HEK293 (cell line): ENCODE data around the gene ZNF276.

Source experiments
- GLIS1 ChIP-seq: fragments of 450-650 bp; formaldehyde crosslinking; IDR thresholded peaks from 2 replicates; pipeline ENCODE4 v1.5.1; 2016; ENCODE audit warnings: missing biosample characterization, missing genetic modification characterization
- GLIS2 ChIP-seq: fragments of 450-650 bp; formaldehyde crosslinking; IDR thresholded peaks from 2 replicates; pipeline ENCODE4 v1.5.1; 2016; ENCODE audit warnings: missing biosample characterization, missing genetic modification characterization
- KLF17 ChIP-seq: fragments of 450-650 bp; formaldehyde crosslinking; IDR thresholded peaks from 2 replicates; pipeline ENCODE4 v1.5.1; 2016; ENCODE audit warnings: missing biosample characterization, missing genetic modification characterization
- MEIS1 ChIP-seq: sonication (generic); formaldehyde crosslinking; IDR thresholded peaks from 2 replicates; pipeline ENCODE4 v1.8.1; 2022; ENCODE audit warnings: missing genetic modification reagents, mild to moderate bottlenecking, borderline replicate concordance
- OSR2 ChIP-seq: fragments of 450-650 bp; formaldehyde crosslinking; IDR thresholded peaks from 2 replicates; pipeline ENCODE4 v1.5.1; 2016; ENCODE audit warnings: missing biosample characterization, missing genetic modification characterization
- SP7 ChIP-seq: fragments of 450-650 bp; formaldehyde crosslinking; IDR thresholded peaks from 2 replicates; pipeline ENCODE4 v1.5.1; 2016; ENCODE audit warnings: missing biosample characterization, missing genetic modification characterization
- TCF7L2 ChIP-seq: IDR thresholded peaks from 2 replicates; pipeline ENCODE4 v1.6.1; 2011; ENCODE audit warnings: low read depth, mild to moderate bottlenecking, inconsistent platforms, low read length, moderate library complexity, borderline replicate concordance
- ZBTB17 ChIP-seq: fragments of 450-650 bp; formaldehyde crosslinking; IDR thresholded peaks from 2 replicates; pipeline ENCODE4 v1.5.1; 2016; ENCODE audit warnings: missing biosample characterization, missing genetic modification characterization
- ZBTB20 ChIP-seq: fragments of 450-650 bp; formaldehyde crosslinking; IDR thresholded peaks from 2 replicates; pipeline ENCODE4 v1.5.1; 2016; ENCODE audit warnings: missing biosample characterization, missing genetic modification characterization
- ZFP69B ChIP-seq: fragments of 450-650 bp; formaldehyde crosslinking; IDR thresholded peaks from 2 replicates; pipeline ENCODE4 v1.5.1; 2016; ENCODE audit warnings: missing biosample characterization, missing genetic modification characterization
- ZIC2 ChIP-seq: fragments of 450-650 bp; formaldehyde crosslinking; IDR thresholded peaks from 2 replicates; pipeline ENCODE4 v1.5.1; 2016; ENCODE audit warnings: missing biosample characterization, missing genetic modification characterization
- ZNF114 ChIP-seq: fragments of 450-650 bp; formaldehyde crosslinking; IDR thresholded peaks from 2 replicates; pipeline ENCODE4 v1.5.0; 2017; ENCODE audit warnings: missing biosample characterization, missing genetic modification characterization
- ZNF155 ChIP-seq: fragments of 450-650 bp; formaldehyde crosslinking; IDR thresholded peaks from 2 replicates; pipeline ENCODE4 v1.5.1; 2016; ENCODE audit warnings: missing biosample characterization, missing genetic modification characterization
- ZNF16 ChIP-seq: fragments of 450-650 bp; formaldehyde crosslinking; IDR thresholded peaks from 2 replicates; pipeline ENCODE4 v1.5.1; 2016; ENCODE audit warnings: low read depth, missing biosample characterization, missing genetic modification characterization
- ZNF174 ChIP-seq: fragments of 450-650 bp; formaldehyde crosslinking; IDR thresholded peaks from 2 replicates; pipeline ENCODE4 v1.5.0; 2017; ENCODE audit warnings: missing biosample characterization, mild to moderate bottlenecking, missing genetic modification characterization
- ZNF18 ChIP-seq: fragments of 450-650 bp; formaldehyde crosslinking; IDR thresholded peaks from 2 replicates; pipeline ENCODE4 v1.5.1; 2016; ENCODE audit warnings: missing biosample characterization, missing genetic modification characterization
- ZNF19 ChIP-seq: fragments of 450-650 bp; formaldehyde crosslinking; IDR thresholded peaks from 2 replicates; pipeline ENCODE4; 2016; ENCODE audit warnings: missing biosample characterization, missing genetic modification characterization, low read depth
- ZNF214 ChIP-seq: fragments of 450-650 bp; formaldehyde crosslinking; IDR thresholded peaks from 2 replicates; pipeline ENCODE4 v1.5.1; 2017; ENCODE audit warnings: missing biosample characterization, mild to moderate bottlenecking, missing genetic modification characterization, borderline replicate concordance
- ZNF221 ChIP-seq: fragments of 450-650 bp; formaldehyde crosslinking; IDR thresholded peaks from 2 replicates; pipeline ENCODE4 v1.5.1; 2017; ENCODE audit warnings: missing biosample characterization, missing genetic modification characterization, borderline replicate concordance
- ZNF223 ChIP-seq: fragments of 450-650 bp; formaldehyde crosslinking; IDR thresholded peaks from 2 replicates; pipeline ENCODE4 v1.5.1; 2016; ENCODE audit warnings: missing biosample characterization, missing genetic modification characterization
- ZNF23 ChIP-seq: fragments of 450-650 bp; formaldehyde crosslinking; IDR thresholded peaks from 2 replicates; pipeline ENCODE4 v1.5.1; 2016; ENCODE audit warnings: missing biosample characterization, missing genetic modification characterization, borderline replicate concordance
- ZNF239 ChIP-seq: fragments of 450-650 bp; formaldehyde crosslinking; IDR thresholded peaks from 2 replicates; pipeline ENCODE4 v1.5.1; 2016; ENCODE audit warnings: missing biosample characterization, missing genetic modification characterization
- ZNF280C ChIP-seq: fragments of 450-650 bp; formaldehyde crosslinking; IDR thresholded peaks from 2 replicates; pipeline ENCODE4 v1.5.1; 2016; ENCODE audit warnings: missing biosample characterization, missing genetic modification characterization
- ZNF350 ChIP-seq: fragments of 450-650 bp; formaldehyde crosslinking; IDR thresholded peaks from 2 replicates; pipeline ENCODE4 v1.5.0; 2017; ENCODE audit warnings: missing biosample characterization, mild to moderate bottlenecking, missing genetic modification characterization
- ZNF423 ChIP-seq: fragments of 450-650 bp; formaldehyde crosslinking; IDR thresholded peaks from 2 replicates; pipeline ENCODE4 v1.5.1; 2016; ENCODE audit warnings: missing biosample characterization, missing genetic modification characterization
- ZNF433 ChIP-seq: fragments of 450-650 bp; formaldehyde crosslinking; IDR thresholded peaks from 2 replicates; pipeline ENCODE4 v1.5.1; 2016; ENCODE audit warnings: missing biosample characterization, missing genetic modification characterization, low read depth
- ZNF530 ChIP-seq: fragments of 450-650 bp; formaldehyde crosslinking; IDR thresholded peaks from 2 replicates; pipeline ENCODE4 v1.5.1; 2016; ENCODE audit warnings: low read depth, missing biosample characterization, missing genetic modification characterization
- ZNF654 ChIP-seq: fragments of 450-650 bp; formaldehyde crosslinking; IDR thresholded peaks from 2 replicates; pipeline ENCODE4 v1.5.1; 2016; ENCODE audit warnings: low read depth, missing biosample characterization, missing genetic modification characterization
- ZNF670 ChIP-seq: fragments of 450-650 bp; formaldehyde crosslinking; IDR thresholded peaks from 2 replicates; pipeline ENCODE4 v1.5.1; 2016; ENCODE audit warnings: missing biosample characterization, missing genetic modification characterization, low read depth
- ZNF837 ChIP-seq: fragments of 450-650 bp; formaldehyde crosslinking; IDR thresholded peaks from 2 replicates; pipeline ENCODE4 v1.5.1; 2016; ENCODE audit warnings: missing biosample characterization, missing genetic modification characterization
- ZSCAN30 ChIP-seq: fragments of 450-650 bp; IDR thresholded peaks from 2 replicates; pipeline ENCODE4 v1.5.1; 2018; ENCODE audit warnings: missing biosample characterization, mild to moderate bottlenecking, missing genetic modification characterization, moderate library complexity
- TF ChIP-seq, protein P1 (sequence below): fragments of 450-650 bp; formaldehyde crosslinking; IDR thresholded peaks from 2 replicates; pipeline ENCODE4 v1.5.1; 2016; ENCODE audit warnings: missing biosample characterization, missing genetic modification characterization
- TF ChIP-seq, protein P2 (sequence below): fragments of 450-650 bp; formaldehyde crosslinking; IDR thresholded peaks from 2 replicates; pipeline ENCODE4 v1.5.0; 2017; ENCODE audit warnings: missing biosample characterization, missing genetic modification characterization, borderline replicate concordance

ZNF276 gene

GRCh38 chr16:89720813-89721545 lies at the start of gene ZNF276, which contains the start of gene VPS9D1 (continued):
- TF ChIP-seq ZNF423 (tag by site-specific recombination): no peak
- TF ChIP-seq ZNF114: no peak
- no peak for TF ChIP-seq TCF7L2
- TF ChIP-seq ZNF530: no peak
- no peak for TF ChIP-seq ZNF837 (tag by site-specific recombination)
- TF ChIP-seq ZNF670 (tag by site-specific recombination): no peak
- peak; percentile 80 for TF ChIP-seq ZFP69B (tag by site-specific recombination)
- no peak for TF ChIP-seq ZNF18 (tag by site-specific recombination)
- TF ChIP-seq ZNF654: no peak
- TF ChIP-seq ZBTB20: peak; percentile 50; the same call in 1 of the 2 replicates
- no peak for TF ChIP-seq ZNF433 (tag by site-specific recombination)
- TF ChIP-seq OSR2 (tag by site-specific recombination): no peak
- TF ChIP-seq ZNF280C (tag by site-specific recombination): no peak
- peak; percentile 55; the same call in 1 of the 2 replicates for TF ChIP-seq KLF17 (tag by site-specific recombination)
- TF ChIP-seq SP7: peak; percentile 43
- no peak for TF ChIP-seq ZNF23 (tag by site-specific recombination)
- TF ChIP-seq, protein P1, sequence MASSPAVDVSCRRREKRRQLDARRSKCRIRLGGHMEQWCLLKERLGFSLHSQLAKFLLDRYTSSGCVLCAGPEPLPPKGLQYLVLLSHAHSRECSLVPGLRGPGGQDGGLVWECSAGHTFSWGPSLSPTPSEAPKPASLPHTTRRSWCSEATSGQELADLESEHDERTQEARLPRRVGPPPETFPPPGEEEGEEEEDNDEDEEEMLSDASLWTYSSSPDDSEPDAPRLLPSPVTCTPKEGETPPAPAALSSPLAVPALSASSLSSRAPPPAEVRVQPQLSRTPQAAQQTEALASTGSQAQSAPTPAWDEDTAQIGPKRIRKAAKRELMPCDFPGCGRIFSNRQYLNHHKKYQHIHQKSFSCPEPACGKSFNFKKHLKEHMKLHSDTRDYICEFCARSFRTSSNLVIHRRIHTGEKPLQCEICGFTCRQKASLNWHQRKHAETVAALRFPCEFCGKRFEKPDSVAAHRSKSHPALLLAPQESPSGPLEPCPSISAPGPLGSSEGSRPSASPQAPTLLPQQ (tag by site-specific recombination): peak; percentile 94
- no peak for TF ChIP-seq ZBTB17 (tag by site-specific recombination)
- TF ChIP-seq ZNF239 (tag by site-specific recombination): no peak
- TF ChIP-seq GLIS2 (tag by site-specific recombination): peak; percentile 70; the same call in 1 of the 2 replicates
- no peak for TF ChIP-seq ZNF19 (tag by site-specific recombination)
- TF ChIP-seq ZNF155: no peak
- no peak for TF ChIP-seq ZIC2
- no peak for TF ChIP-seq ZNF221 (tag by site-specific recombination)
- TF ChIP-seq ZNF214 (tag by site-specific recombination): no peak
- TF ChIP-seq, protein P2, sequence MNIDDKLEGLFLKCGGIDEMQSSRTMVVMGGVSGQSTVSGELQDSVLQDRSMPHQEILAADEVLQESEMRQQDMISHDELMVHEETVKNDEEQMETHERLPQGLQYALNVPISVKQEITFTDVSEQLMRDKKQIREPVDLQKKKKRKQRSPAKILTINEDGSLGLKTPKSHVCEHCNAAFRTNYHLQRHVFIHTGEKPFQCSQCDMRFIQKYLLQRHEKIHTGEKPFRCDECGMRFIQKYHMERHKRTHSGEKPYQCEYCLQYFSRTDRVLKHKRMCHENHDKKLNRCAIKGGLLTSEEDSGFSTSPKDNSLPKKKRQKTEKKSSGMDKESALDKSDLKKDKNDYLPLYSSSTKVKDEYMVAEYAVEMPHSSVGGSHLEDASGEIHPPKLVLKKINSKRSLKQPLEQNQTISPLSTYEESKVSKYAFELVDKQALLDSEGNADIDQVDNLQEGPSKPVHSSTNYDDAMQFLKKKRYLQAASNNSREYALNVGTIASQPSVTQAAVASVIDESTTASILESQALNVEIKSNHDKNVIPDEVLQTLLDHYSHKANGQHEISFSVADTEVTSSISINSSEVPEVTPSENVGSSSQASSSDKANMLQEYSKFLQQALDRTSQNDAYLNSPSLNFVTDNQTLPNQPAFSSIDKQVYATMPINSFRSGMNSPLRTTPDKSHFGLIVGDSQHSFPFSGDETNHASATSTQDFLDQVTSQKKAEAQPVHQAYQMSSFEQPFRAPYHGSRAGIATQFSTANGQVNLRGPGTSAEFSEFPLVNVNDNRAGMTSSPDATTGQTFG: 0 out of 2 replicates have a peak, but pooled peaks have one; percentile 32
- no peak for TF ChIP-seq ZNF223 (tag by site-specific recombination)
- TF ChIP-seq ZNF350 (tag by site-specific recombination): peak; percentile 78
- peak; percentile 26; the same call in 1 of the 2 replicates for TF ChIP-seq GLIS1 (tag by site-specific recombination)
- no peak for TF ChIP-seq ZNF16 (tag by site-specific recombination)
- TF ChIP-seq ZNF174 (tag by site-specific recombination): no peak
- TF ChIP-seq MEIS1 (CRISPR knock-in tag): 0 out of 2 replicates have a peak, but pooled peaks have one; percentile 16
- TF ChIP-seq ZSCAN30 (tag by site-specific recombination): peak; percentile 97
